ENCODE results near the gene ZSWIM6.

Gene ZSWIM6

DNA sequence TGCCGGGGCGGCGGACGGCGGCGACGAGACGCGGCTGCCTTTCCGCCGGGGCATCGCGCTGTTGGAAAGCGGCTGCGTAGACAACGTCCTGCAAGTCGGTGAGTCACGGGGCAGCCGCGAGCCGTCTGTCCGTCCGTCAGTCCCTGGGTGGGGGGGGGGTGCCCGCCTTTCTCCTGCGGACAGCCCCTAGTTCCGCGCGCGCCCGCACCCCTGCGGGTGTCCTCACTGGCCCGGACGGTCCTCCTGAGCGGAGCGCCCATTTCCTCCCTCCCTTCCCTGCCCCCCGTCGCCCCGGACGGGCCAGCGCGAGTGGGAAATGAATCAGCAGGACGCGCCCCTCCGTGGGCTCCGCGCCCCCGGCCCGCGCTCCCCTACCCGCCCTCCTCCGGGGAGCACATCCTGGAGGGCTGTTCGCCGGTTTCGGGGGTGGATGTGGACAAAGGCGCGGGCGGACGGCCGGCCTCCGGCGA, 828 bp downstream of the ZSWIM6 start:
- DNase-seq (ENCODE audit: low spot score) = peak; percentile 48

DNA sequence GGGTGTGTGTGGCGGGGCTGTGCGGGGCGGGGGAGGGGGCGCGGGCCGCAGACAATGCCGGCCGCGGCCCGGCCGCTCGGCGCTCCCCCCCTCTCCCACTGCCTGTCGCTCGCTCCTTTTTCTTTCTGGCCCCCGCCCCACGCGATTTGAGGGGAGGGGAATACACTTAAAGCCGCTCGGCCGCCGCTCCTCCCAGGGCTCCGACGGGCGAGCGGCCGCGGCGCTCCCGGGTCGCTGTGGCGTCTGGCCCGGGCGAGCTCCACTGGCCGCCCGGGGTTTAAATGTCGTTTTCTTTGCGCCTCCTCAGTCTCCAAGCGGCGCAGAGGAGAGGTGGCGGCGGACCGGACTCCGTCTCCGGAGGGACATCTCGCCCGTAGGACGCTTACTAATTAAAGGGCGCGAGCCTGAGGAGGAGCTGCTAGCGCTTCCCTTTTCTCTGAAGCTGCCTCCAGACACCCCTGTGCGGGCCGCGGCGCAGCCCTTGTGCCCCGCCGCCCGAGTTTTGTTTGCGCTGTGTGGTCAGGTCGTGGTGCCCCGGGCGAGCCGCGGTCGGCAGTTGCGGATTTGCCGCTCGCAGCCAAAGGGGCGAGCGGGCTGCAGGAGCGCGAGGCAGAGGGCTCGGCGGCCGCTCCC, 1.4 kb downstream of the ZSWIM6 start:
- DNase-seq (ENCODE audit: low spot score) = peak; percentile 27

DNA sequence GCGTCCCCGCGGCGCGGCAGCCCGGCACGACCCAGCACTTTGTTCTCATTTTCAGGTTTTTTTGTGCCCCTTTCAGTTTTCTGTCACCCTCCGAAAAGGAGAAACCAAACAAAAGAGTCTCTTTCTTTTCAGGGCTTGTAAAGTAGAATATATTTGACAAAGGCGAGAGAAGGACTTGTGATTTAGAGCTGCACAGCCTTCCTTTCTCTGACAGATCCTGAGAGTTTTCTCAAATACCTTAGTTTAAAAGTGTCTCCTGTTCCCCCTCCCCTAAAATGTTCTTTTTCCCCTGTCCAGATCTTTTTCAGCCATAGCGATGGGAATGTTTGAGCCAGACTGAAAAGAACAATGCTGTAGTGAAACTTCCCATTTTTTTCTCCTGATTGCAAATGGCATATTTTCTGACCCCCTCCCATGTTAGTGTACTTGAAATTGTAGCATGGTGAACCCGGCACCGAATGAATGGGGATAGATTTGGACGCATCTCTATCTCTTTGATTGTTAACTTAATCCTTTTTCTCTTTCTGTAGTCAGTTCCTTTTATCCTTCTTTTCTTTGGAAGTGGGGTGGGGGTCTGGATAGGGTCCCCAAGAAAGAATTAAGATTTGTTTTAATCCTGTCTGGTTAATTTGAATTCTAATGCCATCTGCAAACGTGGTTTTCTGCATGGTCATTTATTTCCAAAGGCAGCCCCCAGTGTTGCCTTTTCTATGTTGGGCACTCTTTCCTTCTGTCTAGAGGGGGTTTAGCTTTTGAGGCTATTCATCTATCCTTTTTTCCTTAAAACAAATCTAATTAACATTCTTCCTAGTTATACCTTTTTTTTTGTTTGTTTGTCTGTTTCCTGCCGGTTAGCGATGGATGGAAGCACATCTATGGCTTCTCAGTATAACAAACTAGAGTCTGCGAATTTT, 2.2 kb downstream of the ZSWIM6 start:
- DNase-seq (ENCODE audit: low spot score) = no peak

DNA sequence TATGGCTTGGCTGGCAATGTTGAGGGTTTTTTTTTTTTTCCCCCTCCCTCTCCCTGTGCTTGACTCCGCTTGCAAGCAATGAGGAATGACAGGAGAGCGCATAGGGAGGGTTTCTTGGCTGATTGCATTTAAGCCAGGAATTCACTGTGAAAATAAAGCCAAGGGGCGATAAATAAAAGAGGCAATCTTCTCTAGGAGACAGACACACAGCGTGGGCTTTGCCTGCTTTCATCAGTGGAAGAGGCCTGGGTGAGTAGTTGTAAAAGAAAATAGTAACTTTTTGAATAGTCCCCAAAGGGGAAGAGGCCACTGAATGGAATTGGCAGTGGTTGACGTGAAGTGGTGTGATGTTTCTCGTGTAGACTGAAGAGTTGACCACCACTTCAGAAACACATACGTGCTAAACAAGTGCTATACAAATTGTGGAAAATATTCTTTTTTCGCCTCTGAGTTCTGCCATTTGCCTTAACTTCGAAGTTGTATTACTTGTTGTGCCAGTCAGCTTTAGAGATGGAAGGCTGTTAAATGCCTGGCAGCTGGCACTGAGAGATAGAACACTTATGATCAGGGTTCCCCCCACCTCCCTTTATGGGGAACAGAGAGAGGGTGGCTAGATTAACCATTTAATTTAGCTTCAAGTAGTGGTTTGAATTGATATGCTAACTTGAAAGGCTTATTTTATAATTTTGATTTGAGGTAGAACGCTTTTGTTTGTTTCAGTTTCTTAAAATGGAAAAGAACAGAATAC, 3.0 kb downstream of the ZSWIM6 start:
- no peak for DNase-seq (ENCODE audit: low spot score)

DNA sequence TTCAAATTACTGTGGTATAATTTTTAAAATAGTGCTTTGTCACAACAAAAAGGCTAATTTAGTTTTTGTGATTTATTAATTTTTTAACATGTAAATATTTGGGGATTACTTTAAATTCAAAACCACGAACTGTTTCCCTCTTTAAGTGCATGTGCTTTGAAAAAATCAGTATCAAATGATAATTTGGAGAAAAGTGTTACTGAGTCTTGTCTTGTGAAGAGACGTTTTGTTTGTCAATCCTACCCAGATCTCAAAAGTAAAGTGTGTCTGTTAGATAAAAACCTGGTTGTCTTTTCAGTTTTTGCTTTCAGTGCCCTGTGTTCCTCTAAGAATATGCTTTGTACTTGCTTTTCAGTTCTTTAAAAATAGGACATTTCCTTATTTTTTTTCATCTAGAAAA, 7.7 kb downstream of the ZSWIM6 start:
- DNase-seq (ENCODE audit: low spot score) = no peak

DNA sequence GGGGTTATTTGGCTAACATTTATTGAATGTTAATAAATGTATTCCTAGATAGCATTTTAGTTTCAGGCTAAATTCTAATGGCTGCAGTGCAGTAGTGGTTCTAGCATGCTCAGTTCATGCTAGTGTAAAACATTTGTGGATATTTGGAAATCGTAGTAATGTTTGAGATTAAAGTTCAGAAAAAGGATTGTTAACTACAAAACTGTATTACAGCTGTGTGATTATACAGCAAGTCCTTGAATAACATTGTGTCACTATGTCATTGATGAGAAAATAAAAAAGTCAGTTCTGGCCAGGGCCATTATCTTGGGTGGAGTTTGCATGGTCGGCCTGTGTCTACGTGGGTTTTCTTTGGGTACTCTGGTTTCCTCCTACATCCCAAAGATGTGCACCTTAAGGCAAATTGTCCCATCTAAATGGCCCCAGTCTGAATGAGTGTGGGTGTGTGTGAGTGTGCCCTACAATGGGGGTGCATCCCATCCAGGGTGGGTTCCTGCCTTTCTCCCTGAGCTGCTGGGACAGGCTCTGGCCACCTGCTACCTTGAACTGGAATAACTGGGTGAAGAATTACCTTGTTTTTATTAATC, 8.8 kb downstream of the ZSWIM6 start:
- no peak for DNase-seq (ENCODE audit: low spot score)

DNA sequence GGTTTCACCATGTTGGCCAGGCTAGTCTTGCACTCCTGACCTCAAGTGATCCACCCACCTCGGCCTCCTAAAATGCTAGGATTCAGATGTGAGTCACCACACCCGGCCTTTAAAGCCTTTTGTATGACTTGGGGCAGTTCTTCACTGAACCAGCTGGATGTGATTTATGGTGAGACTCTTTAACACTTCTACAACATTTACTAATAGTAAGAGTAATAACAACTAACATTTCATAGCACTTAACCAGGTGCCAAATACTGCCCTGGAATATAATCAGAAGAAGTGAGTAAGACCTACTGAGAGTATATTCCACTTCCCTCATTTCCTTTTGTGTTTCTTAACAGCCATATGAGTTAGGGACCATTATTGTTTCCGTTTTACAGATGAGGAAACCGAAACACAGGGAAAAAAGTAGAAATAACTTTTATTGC, 10.0 kb downstream of the ZSWIM6 start:
- DNase-seq (ENCODE audit: low spot score) = no peak

DNA sequence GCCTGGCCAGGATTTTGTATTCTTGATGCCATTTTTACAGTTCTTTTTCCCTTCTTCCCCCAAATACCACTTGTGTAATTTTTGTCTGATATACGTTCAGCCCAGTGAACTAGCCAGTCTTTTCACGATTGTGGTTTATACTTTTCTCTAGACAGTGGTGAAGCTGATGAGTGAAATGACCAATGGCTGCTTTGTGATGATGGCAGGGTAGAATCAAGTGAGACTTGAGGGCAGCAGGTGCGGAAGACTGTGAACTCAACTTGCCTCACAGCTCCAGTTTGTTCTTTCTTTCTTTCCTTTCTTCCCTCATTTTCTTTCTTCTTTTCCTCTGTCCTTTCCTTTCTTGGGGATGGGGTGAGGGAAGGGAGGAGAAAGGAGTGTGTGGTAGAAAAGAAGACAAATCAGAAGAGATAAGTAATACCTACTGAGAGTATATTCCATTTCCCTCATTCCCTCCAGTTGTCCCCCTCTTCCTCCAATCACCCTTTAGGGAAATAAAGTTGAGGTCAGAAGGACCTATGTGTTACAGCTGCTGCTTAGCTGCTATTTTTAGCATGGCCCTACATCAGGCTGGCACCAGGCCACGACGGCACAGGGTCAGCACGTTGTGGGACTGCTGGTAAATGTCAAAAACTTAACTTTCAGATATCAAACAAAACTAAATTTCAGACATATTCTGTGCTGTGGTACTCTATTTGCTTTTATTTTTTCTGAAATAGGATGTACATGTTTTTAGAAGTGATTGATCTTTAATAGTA, 12.3 kb downstream of the ZSWIM6 start:
- no peak for DNase-seq (ENCODE audit: low spot score)

DNA sequence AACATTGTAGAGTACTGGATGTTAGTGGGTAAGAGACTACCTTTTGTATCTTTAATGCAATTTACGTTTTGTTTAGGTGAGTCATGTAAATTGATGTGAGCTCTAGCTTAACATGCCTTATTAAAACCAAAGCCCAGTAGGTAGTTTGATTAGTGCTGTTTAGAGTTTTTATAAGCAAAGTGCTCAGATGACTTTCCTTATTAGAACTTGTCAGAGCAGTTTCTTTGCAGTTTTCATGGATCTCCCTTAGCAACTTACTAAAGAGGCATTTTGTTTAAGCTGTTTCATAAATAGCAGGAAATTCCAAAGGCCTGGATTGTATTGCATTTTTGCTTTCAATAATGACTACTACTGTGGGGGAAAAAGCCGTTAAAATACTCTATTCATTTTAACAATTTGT, 14.5 kb downstream of the ZSWIM6 start:
- DNase-seq (ENCODE audit: low spot score) = no peak

DNA sequence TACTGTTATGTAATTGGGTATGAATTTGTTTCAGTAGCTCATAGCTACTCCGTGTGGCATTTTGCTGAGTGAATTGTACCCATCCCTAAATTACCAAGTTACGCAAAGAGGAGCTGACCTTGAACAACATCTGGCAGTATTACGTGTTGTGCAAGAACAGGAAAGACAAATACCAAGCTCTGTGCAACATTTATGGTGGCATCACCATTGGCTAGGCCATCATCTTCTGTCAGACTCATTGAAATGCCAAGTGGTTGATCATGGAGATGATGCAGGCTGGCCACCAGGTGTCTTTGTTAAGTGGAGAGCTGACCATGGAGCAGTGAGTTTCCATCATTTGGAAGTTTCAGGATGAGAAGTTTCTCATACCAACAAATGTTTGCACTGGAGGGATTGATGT, 15.0 kb downstream of the ZSWIM6 start:
- no peak for DNase-seq (ENCODE audit: low spot score)

DNA sequence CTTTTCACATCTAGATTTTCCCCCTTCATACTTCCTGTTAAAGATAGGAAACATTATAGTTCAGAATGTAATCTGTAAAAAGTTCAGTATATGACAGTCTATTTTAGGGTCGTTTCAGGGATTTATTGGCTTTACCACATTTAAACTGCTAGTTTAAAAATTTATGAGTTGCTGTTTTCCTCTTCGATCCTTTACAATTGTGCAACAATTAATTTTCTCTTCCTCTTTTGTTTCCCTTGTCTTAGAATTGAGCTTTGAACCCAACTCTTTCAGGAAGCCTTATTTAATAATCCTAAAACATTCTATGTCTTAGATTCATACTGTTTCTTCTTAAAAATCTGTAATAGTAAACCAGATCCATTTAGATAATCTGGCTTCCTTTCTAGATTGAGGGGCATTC, 16.4 kb downstream of the ZSWIM6 start:
- no peak for DNase-seq (ENCODE audit: low spot score)

DNA sequence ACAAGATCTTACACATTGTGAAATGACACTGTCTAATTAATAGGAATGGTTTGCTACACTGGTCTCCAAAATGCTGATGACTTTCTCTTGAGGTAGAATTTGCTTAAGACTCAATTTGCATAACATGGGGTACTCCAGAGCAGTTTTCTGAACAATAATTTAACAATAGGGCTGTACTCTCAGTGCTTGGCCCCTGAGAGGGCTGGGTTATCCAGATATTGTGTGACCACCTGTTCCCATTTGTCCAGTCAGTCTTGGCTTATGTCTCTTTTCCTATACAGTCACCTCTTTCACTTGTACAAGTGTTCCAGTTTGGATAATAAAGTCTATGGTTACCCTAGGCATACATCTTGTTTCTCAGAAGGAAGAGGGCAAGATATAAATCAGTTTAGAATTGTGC, 17.9 kb downstream of the ZSWIM6 start:
- DNase-seq (ENCODE audit: low spot score) = no peak

DNA sequence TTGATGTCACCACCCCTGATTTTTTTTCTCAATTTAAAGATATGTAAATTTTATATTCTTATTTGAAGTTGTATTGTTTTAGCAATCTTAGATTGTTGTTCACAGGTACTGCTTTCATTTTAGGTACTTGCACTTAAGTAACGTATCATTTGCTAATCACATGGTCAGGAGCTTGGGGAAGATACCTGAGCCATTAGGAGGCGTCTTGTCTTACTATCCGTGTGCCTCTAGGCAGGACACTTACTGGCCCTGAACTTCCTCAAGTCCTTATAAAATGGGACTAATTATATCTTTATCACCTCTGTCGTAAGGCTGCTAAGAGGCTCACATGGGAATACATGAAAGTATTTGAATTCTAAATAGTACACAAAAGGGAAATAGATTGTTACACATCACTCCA, 18.5 kb downstream of the ZSWIM6 start:
- no peak for DNase-seq (ENCODE audit: low spot score)

DNA sequence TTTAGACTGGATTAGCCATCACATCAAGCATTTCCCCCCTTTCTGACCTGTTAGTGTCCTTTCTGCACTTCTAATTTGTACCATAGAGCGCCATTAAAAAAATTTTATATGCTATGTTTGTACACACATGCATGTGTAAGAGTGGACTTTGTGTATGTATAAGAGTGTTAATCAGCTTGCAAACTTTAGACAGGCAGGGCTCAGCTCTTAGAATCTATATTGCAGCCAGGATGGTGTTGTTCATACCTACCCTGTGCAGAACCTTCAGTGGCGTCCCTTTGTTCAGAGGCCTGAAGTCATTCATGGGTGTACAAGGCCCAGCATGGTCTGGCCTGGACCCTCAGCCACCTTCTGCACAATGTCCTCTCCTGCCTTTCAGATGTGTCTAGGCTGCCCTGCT, 19.7 kb downstream of the ZSWIM6 start:
- DNase-seq (ENCODE audit: low spot score) = no peak

DNA sequence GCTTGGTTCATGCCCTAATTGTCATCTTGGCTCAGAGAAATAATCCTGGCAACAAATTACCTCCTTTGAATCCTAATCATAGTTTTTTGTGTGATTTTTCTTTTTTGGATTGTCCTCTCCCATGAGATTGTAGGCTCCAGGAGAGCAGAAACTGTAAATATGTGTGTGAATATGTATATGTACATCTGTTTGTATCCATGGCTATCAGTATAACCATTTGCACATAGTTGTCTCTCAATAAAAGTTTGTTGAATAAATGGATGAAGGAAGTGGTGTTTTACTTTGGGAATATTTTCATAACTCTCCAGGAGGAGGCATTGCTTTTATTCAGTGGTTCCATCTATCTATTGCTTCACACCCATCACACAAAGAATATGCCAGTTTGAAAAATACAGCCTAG, 20.1 kb downstream of the ZSWIM6 start:
- no peak for DNase-seq (ENCODE audit: low spot score)

DNA sequence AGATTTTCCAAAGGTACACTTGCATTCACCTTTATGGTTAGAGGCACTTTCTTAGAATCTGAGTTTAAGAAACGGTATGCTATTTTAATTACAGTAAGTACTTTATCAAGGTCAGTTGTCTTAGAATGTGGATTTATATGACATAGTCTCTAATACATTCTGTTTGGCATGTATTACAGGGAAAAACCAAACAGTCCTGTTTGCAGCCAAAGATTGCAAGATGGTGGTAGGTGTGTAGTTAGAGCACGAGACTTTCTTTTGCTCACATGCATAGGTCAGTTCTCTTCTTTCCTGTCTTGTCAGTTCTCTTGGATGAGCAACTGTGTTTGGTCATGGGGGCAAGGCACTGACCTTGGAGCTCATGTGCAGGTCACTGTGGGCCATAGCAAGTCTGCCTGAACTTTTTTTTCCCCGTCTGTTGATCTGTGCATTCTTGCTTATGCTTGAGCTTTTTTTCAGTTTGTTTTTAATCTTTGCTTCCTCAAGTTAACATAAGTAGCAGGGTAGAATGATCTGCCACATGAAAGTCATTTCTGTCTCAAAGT, 20.6 kb downstream of the ZSWIM6 start:
- no peak for DNase-seq (ENCODE audit: low spot score)

DNA sequence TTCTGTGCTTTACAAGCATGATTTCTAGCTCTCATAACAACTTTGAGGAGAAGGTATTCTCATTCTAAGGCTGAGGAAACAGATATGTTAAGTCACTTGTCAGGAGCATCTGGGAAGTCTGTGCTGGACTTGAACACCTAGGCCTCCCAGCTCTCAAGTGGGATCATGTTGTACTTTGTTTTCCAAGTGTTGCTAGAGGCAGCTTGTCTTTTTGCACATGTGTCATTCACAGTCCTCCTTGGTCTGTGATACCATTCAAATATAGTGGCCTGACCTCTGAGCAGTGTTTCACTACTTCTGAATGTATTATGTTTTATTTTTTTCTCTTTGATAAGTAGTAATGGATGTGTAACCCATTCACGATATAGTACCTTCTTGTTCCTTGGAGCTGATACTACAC, 21.2 kb downstream of the ZSWIM6 start:
- DNase-seq (ENCODE audit: low spot score) = no peak

DNA sequence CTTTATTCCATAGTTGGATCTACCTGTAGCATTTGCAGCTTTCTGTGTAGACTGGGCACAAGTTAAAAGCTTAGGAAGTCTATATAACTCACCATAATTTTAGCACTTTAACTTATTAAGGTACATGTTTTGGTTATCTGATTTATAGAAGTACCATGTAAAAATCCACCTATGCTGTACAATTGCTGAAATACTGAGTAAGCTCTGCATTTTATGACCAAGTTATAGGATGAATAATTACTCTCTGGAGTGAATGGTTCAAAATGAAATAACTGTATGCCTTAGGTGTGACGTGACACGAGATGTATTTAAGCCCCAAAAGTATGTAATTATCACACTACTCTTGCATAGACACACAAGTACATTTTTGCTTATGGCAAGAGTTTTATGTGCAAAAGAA, 22.1 kb downstream of the ZSWIM6 start:
- no peak for DNase-seq (ENCODE audit: low spot score)

DNA sequence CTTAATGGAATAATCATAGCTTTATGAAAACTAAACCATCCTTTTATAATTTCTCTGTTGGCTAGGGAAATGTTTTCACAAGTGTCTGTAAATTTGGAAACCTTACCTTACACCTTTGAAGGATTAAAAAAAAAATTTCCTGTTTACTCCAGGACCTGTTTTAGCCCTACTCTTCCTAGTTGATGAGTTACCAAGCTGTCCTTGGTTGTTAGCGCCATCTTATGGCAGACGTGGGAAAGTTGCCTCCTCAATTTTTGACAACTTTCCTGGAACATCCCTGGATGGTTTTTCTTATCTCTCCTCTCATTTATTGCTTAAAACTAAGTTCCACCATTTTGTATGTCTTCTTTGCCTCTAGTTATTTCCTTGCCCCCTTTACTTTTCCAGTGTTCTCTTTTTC, 25.7 kb downstream of the ZSWIM6 start:
- no peak for DNase-seq (ENCODE audit: low spot score)

DNA sequence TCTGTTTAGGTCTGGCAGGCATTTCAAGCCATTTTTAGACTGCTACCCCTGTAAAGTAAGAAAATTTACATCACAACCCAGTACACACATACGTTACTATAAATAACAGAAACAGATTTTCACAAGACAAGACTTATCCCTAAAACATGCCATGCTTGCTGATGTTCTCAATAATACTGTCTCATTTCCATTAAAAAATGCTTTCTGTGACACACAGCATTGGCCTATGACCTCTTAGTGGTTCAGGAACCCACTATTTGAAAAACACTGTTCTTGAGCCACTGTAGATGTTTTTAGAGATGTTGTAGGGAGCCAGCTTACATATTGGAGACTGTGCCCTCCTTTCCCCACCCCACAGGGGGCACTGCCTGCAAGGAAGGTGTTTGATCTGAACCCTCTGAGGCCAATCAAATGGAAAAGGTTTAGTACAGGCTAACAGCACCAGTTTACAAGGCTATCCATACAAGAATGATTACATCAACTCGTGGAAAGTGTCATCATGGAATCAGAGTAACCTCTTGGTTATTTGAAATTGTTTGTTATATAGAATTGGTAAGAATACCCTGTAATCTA, 30.8 kb downstream of the ZSWIM6 start:
- DNase-seq (ENCODE audit: low spot score) = peak; percentile 8

Data from SW480 (cell line).